HTERT RPE-1 (cell line): ENCODE results near the gene CXorf51A.
"Not testable (repeated sequence)": the region's sequence is repeated elsewhere in the genome, so short reads cannot be mapped to it uniquely, and the experiment has no call there.

Source experiments
- in situ Hi-C: fragments of 300-500 bp; cut with MboI; formaldehyde crosslinking; loops from 4 replicates; pipeline ENCODE4 v1.14.3; 2020; ENCODE audit warnings: low sequenced_read_pairs

Gene CXorf51A

DNA sequence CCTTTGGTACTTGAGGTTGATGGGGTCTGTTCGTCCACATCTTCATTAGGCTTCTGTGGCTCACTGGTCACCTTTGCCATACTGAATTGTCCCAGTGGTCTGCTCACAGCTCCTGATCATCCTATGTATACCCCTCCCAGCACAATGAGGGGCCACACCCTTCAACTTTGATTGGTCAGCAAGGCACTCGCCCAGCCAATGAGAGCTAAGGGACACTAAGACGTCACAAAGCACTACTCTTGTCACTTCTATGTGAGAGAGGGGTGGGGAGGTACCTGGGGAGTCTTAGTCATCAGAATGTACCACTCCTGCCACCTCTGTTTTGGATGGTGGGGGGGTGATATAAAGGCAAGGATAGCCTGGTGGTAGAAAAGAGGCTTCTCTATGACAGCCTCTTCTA, at the start of gene CXorf51A:
Gene CXorf51A, minus strand, starts transcription at position 101 of the 400 bp plus-strand sequence. Its CDS starts 21 bp downstream, at position 80.
- in situ Hi-C loops = not testable (repeated sequence)

DNA sequence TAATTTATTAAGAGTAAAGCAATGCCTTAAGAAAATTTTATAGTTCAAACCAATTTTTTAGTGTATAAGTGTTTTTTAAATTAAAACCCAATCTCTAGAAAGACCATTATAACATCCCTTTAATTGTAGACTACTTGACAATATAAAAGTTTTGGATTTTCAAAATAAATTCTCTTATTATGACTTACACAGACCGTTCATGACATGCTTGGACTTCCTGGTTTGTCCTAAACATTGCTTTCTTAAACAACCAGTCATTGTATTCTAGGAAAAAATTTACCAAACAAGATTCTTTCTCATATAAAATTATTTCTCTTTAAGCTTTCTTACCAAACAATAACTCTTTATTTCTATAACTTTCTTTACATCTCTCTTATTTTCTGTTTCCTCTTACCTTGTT, 49.0 kb upstream of the CXorf51A start:
- in situ Hi-C loops = no loop called here

DNA sequence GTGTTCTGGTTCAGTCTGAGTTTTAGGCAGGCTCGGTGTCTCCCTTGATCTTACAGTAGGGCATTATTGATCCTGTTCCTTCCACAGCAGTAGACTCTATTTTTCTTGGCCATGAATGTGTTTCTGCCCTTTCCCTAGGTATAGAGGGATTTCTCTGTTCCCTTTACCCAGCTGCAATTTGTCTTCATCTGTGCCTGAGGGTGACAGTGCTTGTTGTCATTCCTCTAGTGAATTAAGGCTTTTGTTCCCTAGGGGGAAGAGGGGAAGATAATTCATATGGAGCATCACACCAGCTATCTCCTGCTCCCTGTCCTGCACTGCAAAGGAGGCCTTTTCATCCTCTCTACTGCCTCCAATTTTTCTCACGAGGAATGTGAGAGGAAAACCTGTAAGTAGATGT, 39.7 kb upstream of the CXorf51A start:
- in situ Hi-C loops = no loop called here

DNA sequence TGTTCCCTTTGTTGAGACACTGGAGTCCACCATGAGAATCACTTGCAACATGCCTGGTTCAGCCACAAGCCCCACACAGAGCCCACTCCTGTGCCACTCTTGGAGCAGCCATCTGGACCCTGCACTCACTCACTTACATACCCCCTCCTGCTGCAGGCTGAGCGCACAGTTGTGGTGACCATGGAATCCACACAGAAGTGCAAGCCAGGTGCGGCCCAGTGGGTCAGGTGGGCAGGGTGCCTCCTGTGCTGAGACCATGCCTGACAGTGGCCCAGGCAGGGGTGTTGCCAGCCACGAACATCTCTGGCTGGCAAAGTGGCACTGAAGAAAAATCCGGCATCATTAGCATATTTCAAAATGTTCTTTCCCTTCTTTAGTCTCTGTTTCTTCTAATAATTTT, 17.4 kb upstream of the CXorf51A start:
- in situ Hi-C loops = no loop called here

DNA sequence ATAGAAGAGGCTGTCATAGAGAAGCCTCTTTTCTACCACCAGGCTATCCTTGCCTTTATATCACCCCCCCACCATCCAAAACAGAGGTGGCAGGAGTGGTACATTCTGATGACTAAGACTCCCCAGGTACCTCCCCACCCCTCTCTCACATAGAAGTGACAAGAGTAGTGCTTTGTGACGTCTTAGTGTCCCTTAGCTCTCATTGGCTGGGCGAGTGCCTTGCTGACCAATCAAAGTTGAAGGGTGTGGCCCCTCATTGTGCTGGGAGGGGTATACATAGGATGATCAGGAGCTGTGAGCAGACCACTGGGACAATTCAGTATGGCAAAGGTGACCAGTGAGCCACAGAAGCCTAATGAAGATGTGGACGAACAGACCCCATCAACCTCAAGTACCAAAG, 5.1 kb downstream of the CXorf51A start, which contains the start of gene CXorf51B:
Gene CXorf51B, plus strand, starts transcription at position 301 of the 400 bp plus-strand sequence. Its CDS starts 21 bp downstream, at position 322.
- in situ Hi-C loops = not testable (repeated sequence)
